GM18868 (cell line): ENCODE data around the gene TRIM23.
"Not testable (repeated sequence)": the region's sequence is repeated elsewhere in the genome, so short reads cannot be mapped to it uniquely, and the experiment has no call there.

Source experiments
- ATAC-seq: cut with Tn5 transposase; IDR thresholded peaks from one replicate; pipeline ENCODE4 v1.9.1; 2021; ENCODE audit warnings: mild to moderate bottlenecking, moderate library complexity; ENCODE audit not compliant: unreplicated experiment

TRIM23 gene

GRCh38 chr5:65624025-65624570 is at the start of gene TRIM23:
Gene TRIM23 (minus strand): TSS chr5:65624333. CDS start chr5:65624274, 59 bp downstream.
- peak; percentile 95 for ATAC-seq

- no peak for ATAC-seq
These were observed 48.7 kb upstream of the TRIM23 start for GRCh38 chr5:65672796-65673195.

- no peak for ATAC-seq
These were observed 44.6 kb upstream of the TRIM23 start for GRCh38 chr5:65668696-65669095.

- no peak for ATAC-seq
These were observed 39.8 kb upstream of the TRIM23 start for GRCh38 chr5:65663804-65664521.

GRCh38 chr5:65654713-65655112 is 30.6 kb upstream of the TRIM23 start:
- ATAC-seq: no peak

- ATAC-seq: no peak
These were observed 27.0 kb upstream of the TRIM23 start for GRCh38 chr5:65651144-65651543.

GRCh38 chr5:65647941-65648340 is 23.8 kb upstream of the TRIM23 start:
- ATAC-seq: no peak

GRCh38 chr5:65646938-65647337 is 22.8 kb upstream of the TRIM23 start:
- ATAC-seq: no peak

- no peak for ATAC-seq
These were observed 16.1 kb upstream of the TRIM23 start for GRCh38 chr5:65640240-65640639.

- no peak for ATAC-seq
These were observed 6.8 kb upstream of the TRIM23 start for GRCh38 chr5:65630981-65631380.

- no peak for ATAC-seq
These were observed 1.6 kb upstream of the TRIM23 start for GRCh38 chr5:65625743-65626142.

GRCh38 chr5:65624571-65625555 is 730 bp upstream of the TRIM23 start, which contains the start of the genes SHLD3 and TRAPPC13:
Gene SHLD3 (plus strand): TSS chr5:65625027. CDS start chr5:65629588, 4,561 bp downstream.
Gene TRAPPC13 (plus strand): TSS chr5:65625027. CDS start chr5:65625061, 34 bp downstream.
- ATAC-seq: peak; percentile 79

GRCh38 chr5:65623482-65623881 is 651 bp downstream of the TRIM23 start:
- no peak for ATAC-seq

- not testable (repeated sequence) for ATAC-seq
These were observed 2.2 kb downstream of the TRIM23 start for GRCh38 chr5:65621961-65622360.

GRCh38 chr5:65620021-65620420 is 4.1 kb downstream of the TRIM23 start:
- no peak for ATAC-seq

- ATAC-seq: no peak
These were observed 11.7 kb downstream of the TRIM23 start for GRCh38 chr5:65612298-65612907.

GRCh38 chr5:65611524-65611923 is 12.6 kb downstream of the TRIM23 start:
- ATAC-seq: no peak

GRCh38 chr5:65601761-65602160 is 22.4 kb downstream of the TRIM23 start:
- ATAC-seq: not testable (repeated sequence)

GRCh38 chr5:65588694-65589093 is 35.4 kb downstream of the TRIM23 start:
- no peak for ATAC-seq

GRCh38 chr5:65577141-65577540 is 47.0 kb downstream of the TRIM23 start:
- ATAC-seq: no peak
